HG03025 (cell line): Measurements from ENCODE around the gene ASCC1.

ENCODE experiments used
- ATAC-seq: cut with Tn5 transposase; IDR thresholded peaks from one replicate; pipeline ENCODE4 v1.9.1; 2021; ENCODE audit warnings: mild to moderate bottlenecking, moderate library complexity; ENCODE audit not compliant: unreplicated experiment, low FRiP score

The ASCC1 gene

GRCh38 chr10:72086466-72087391 is 129.3 kb downstream of the ASCC1 start:
- ATAC-seq, result no peak

- no peak for ATAC-seq
These were observed 130.1 kb downstream of the ASCC1 start for GRCh38 chr10:72085864-72086465.

- no peak for ATAC-seq
These were observed 130.9 kb downstream of the ASCC1 start for GRCh38 chr10:72085166-72085565.

- ATAC-seq, result no peak
These were observed 132.2 kb downstream of the ASCC1 start for GRCh38 chr10:72083790-72084459.

GRCh38 chr10:72082856-72083789 is 133.0 kb downstream of the ASCC1 start:
- no peak for ATAC-seq

- ATAC-seq, result no peak
These were observed 134.1 kb downstream of the ASCC1 start for GRCh38 chr10:72081772-72082590.

- no peak for ATAC-seq
These were observed 134.9 kb downstream of the ASCC1 start for GRCh38 chr10:72081210-72081609.

- no peak for ATAC-seq
These were observed 135.8 kb downstream of the ASCC1 start for GRCh38 chr10:72080042-72080975.

- ATAC-seq, result no peak
These were observed 136.7 kb downstream of the ASCC1 start for GRCh38 chr10:72079356-72079755.

- ATAC-seq, result no peak
These were observed 138.6 kb downstream of the ASCC1 start for GRCh38 chr10:72077275-72077990.

GRCh38 chr10:72076756-72077155 is 139.3 kb downstream of the ASCC1 start:
- no peak for ATAC-seq

GRCh38 chr10:72075376-72076115 is 140.5 kb downstream of the ASCC1 start:
- no peak for ATAC-seq

- no peak for ATAC-seq
These were observed 141.3 kb downstream of the ASCC1 start for GRCh38 chr10:72074574-72075375.

- ATAC-seq, result no peak
These were observed 142.1 kb downstream of the ASCC1 start for GRCh38 chr10:72073708-72074573.

GRCh38 chr10:72072639-72073038 is 143.4 kb downstream of the ASCC1 start:
- ATAC-seq, result no peak
